ENCODE results near the gene PPIA.
A peak's percentile ranks its signal among the peaks of the same experiment; 100 is the strongest.
"Not testable (repeated sequence)": the region's sequence is repeated elsewhere in the genome, so short reads cannot be mapped to it uniquely, and the experiment has no call there.

The PPIA gene

GRCh38 chr7:44791278-44792219 is 4.9 kb upstream of the PPIA start:
- no peak for DNase-seq

- no peak for DNase-seq
Observed at GRCh38 chr7:44793919-44794318, 2.6 kb upstream of the PPIA start.

- no peak for DNase-seq
Observed at GRCh38 chr7:44794331-44794730, 2.1 kb upstream of the PPIA start.

GRCh38 chr7:44796034-44796503 is 412 bp upstream of the PPIA start:
- DNase-seq, result peak; percentile 82

- peak; percentile 85 for DNase-seq
Observed at GRCh38 chr7:44797329-44798258, 1.1 kb downstream of the PPIA start.

- no peak for DNase-seq
Observed at GRCh38 chr7:44798649-44799305, 2.3 kb downstream of the PPIA start.

GRCh38 chr7:44799939-44800338 is 3.5 kb downstream of the PPIA start:
- no peak for DNase-seq

- no peak for DNase-seq
Observed at GRCh38 chr7:44801890-44802289, 5.4 kb downstream of the PPIA start.

GRCh38 chr7:44802418-44803025 is 6.0 kb downstream of the PPIA start:
- DNase-seq, result no peak

- not testable (repeated sequence) for DNase-seq
Observed at GRCh38 chr7:44803828-44804519, 7.5 kb downstream of the PPIA start.

GRCh38 chr7:44805950-44806349 is 9.5 kb downstream of the PPIA start:
- DNase-seq, result no peak

GRCh38 chr7:44808914-44809393 is 12.5 kb downstream of the PPIA start:
- no peak for DNase-seq

GRCh38 chr7:44811093-44811492 is 14.6 kb downstream of the PPIA start:
- DNase-seq, result no peak

GRCh38 chr7:44811571-44811970 is 15.1 kb downstream of the PPIA start:
- no peak for DNase-seq

GRCh38 chr7:44814919-44815318 is 18.4 kb downstream of the PPIA start:
- no peak for DNase-seq

GRCh38 chr7:44819292-44819691 is 22.8 kb downstream of the PPIA start:
- DNase-seq, result no peak

GRCh38 chr7:44823255-44823781 is 26.8 kb downstream of the PPIA start:
- DNase-seq, result no peak

- no peak for DNase-seq
Observed at GRCh38 chr7:44824894-44825526, 28.5 kb downstream of the PPIA start.

- no peak for DNase-seq
Observed at GRCh38 chr7:44827567-44827966, 31.1 kb downstream of the PPIA start.

- DNase-seq, result no peak
Observed at GRCh38 chr7:44838751-44839150, 42.3 kb downstream of the PPIA start.

- not testable (repeated sequence) for DNase-seq
Observed at GRCh38 chr7:44842675-44843074, 46.2 kb downstream of the PPIA start.

Data from DMS79 treated with DMSO at 0.1 percent for 48 hours (cell line).